SK-N-SH treated with all-trans-retinoic acid at 6 μM for 48 hours (cell line): ENCODE results near the gene HPCAL1.

Source experiments
- ATAC-seq: fragments of 200-7000 bp; cut with Tn5 transposase; 3 replicates; pipeline ENCODE4 v1.9.1; 2020; ENCODE audit warnings: mild to moderate bottlenecking, moderate library complexity
- ARNTL ChIP-seq: fragments of 450-650 bp; formaldehyde crosslinking; IDR thresholded peaks from 2 replicates; pipeline ENCODE4 v1.5.0; 2020; ENCODE audit warnings: low read depth, mild to moderate bottlenecking, moderate library complexity, borderline replicate concordance
- BACH2 ChIP-seq: fragments of 250-450 bp; sonication (Bioruptor Pico); IDR thresholded peaks from 2 replicates; pipeline ENCODE4 v1.9.0; 2021; ENCODE audit warnings: mild to moderate bottlenecking, borderline replicate concordance
- CREB5 ChIP-seq: fragments of 250-450 bp; sonication (Bioruptor Pico); IDR thresholded peaks from 2 replicates; pipeline ENCODE4 v1.5.1; 2020; ENCODE audit warnings: low read depth, mild to moderate bottlenecking, moderate library complexity
- CSDC2 ChIP-seq: fragments of 250-450 bp; sonication (Bioruptor Pico); IDR thresholded peaks from 2 replicates; pipeline ENCODE4 v1.5.0; 2020; ENCODE audit warnings: mild to moderate bottlenecking, moderate library complexity
- CSRNP3 ChIP-seq: fragments of 250-450 bp; sonication (Bioruptor Pico); IDR thresholded peaks from 2 replicates; pipeline ENCODE4 v1.5.1; 2021; ENCODE audit warnings: mild to moderate bottlenecking, moderate library complexity
- ESRRG ChIP-seq: fragments of 250-450 bp; sonication (Bioruptor Pico); IDR thresholded peaks from 2 replicates; pipeline ENCODE4 v1.6.1; 2021; ENCODE audit warnings: mild to moderate bottlenecking
- GLIS3 ChIP-seq: fragments of 250-450 bp; sonication (Bioruptor Pico); IDR thresholded peaks from 2 replicates; pipeline ENCODE4 v1.5.0; 2020; ENCODE audit warnings: mild to moderate bottlenecking, moderate library complexity
- ISL1 ChIP-seq: fragments of 250-450 bp; sonication (Bioruptor Pico); IDR thresholded peaks from 2 replicates; pipeline ENCODE4 v2.1.2; 2022; ENCODE audit warnings: mild to moderate bottlenecking, moderate library complexity
- OSR1 ChIP-seq: fragments of 250-450 bp; sonication (Bioruptor Pico); IDR thresholded peaks from 2 replicates; pipeline ENCODE4 v1.8.0; 2022; ENCODE audit warnings: moderate library complexity, mild to moderate bottlenecking, inconsistent platforms
- PATZ1 ChIP-seq: fragments of 250-450 bp; sonication (Bioruptor Pico); IDR thresholded peaks from 2 replicates; pipeline ENCODE4 v1.8.0; 2020; ENCODE audit warnings: mild to moderate bottlenecking, moderate library complexity, borderline replicate concordance
- POU6F1 ChIP-seq: fragments of 250-450 bp; sonication (Bioruptor Pico); IDR thresholded peaks from 2 replicates; pipeline ENCODE4 v1.8.0; 2021; ENCODE audit warnings: low read depth, mild to moderate bottlenecking, moderate library complexity, borderline replicate concordance
- PPARA ChIP-seq: fragments of 250-450 bp; sonication (Bioruptor Pico); IDR thresholded peaks from 2 replicates; pipeline ENCODE4 v1.5.0; 2020; ENCODE audit warnings: mild to moderate bottlenecking, borderline replicate concordance
- RARB ChIP-seq: fragments of 250-450 bp; sonication (Bioruptor Pico); IDR thresholded peaks from 2 replicates; pipeline ENCODE4 v1.8.0; 2021; ENCODE audit warnings: mild to moderate bottlenecking, moderate library complexity
- SNAI2 ChIP-seq: fragments of 250-450 bp; sonication (Bioruptor Pico); IDR thresholded peaks from 2 replicates; pipeline ENCODE4 v1.5.0; 2020; ENCODE audit warnings: mild to moderate bottlenecking, moderate library complexity
- TOX ChIP-seq: fragments of 250-450 bp; sonication (Bioruptor Pico); IDR thresholded peaks from 2 replicates; pipeline ENCODE4 v1.8.0; 2021; ENCODE audit warnings: mild to moderate bottlenecking, moderate library complexity, borderline replicate concordance
- TSHZ2 ChIP-seq: fragments of 250-450 bp; sonication (Bioruptor Pico); IDR thresholded peaks from 2 replicates; pipeline ENCODE4 v1.5.0; 2020; ENCODE audit warnings: mild to moderate bottlenecking, moderate library complexity
- ZFP3 ChIP-seq: fragments of 250-450 bp; sonication (Bioruptor Pico); IDR thresholded peaks from 2 replicates; pipeline ENCODE4 v1.5.0; 2020; ENCODE audit warnings: mild to moderate bottlenecking, moderate library complexity
- ZFP30 ChIP-seq: fragments of 450-650 bp; formaldehyde crosslinking; IDR thresholded peaks from 2 replicates; pipeline ENCODE4 v1.5.0; 2022; ENCODE audit warnings: mild to moderate bottlenecking, moderate library complexity
- ZNF565 ChIP-seq: fragments of 450-650 bp; formaldehyde crosslinking; conservative IDR thresholded peaks from 2 replicates; pipeline ENCODE4 v1.5.0; 2020; ENCODE audit warnings: low read depth, mild to moderate bottlenecking, moderate library complexity
- ZNF70 ChIP-seq: fragments of 450-650 bp; formaldehyde crosslinking; IDR thresholded peaks from 2 replicates; pipeline ENCODE4 v1.5.0; 2020; ENCODE audit warnings: mild to moderate bottlenecking, moderate library complexity
- ZNF8 ChIP-seq: fragments of 450-650 bp; formaldehyde crosslinking; IDR thresholded peaks from 2 replicates; pipeline ENCODE4 v1.5.0; 2020; ENCODE audit warnings: mild to moderate bottlenecking, moderate library complexity

The HPCAL1 gene

GRCh38 chr2:10396464-10396863, 93.8 kb downstream of the HPCAL1 start:
- ATAC-seq, result no peak
- TF ChIP-seq TSHZ2 (CRISPR knock-in tag) (no peak), ZNF70 (CRISPR knock-in tag) (no peak), ISL1 (CRISPR knock-in tag) (no peak), OSR1 (CRISPR knock-in tag) (no peak), ZNF565 (CRISPR knock-in tag) (no peak), PPARA (CRISPR knock-in tag) (no peak), CSDC2 (no peak), ARNTL (CRISPR knock-in tag) (no peak), POU6F1 (no peak), PATZ1 (CRISPR knock-in tag) (no peak), BACH2 (CRISPR knock-in tag) (no peak), TOX (no peak), CSRNP3 (CRISPR knock-in tag) (no peak), RARB (CRISPR knock-in tag) (no peak)

GRCh38 chr2:10397297-10397875, 94.7 kb downstream of the HPCAL1 start:
- no peak for TF ChIP-seq GLIS3 (CRISPR knock-in tag)
- TF ChIP-seq ISL1 (CRISPR knock-in tag), result no peak
- no peak for TF ChIP-seq ZNF70 (CRISPR knock-in tag)
- no peak for TF ChIP-seq ARNTL (CRISPR knock-in tag)
- TF ChIP-seq PATZ1 (CRISPR knock-in tag), result no peak
- TF ChIP-seq ZFP3 (CRISPR knock-in tag), result no peak
- TF ChIP-seq ZNF8 (CRISPR knock-in tag), result no peak
- no peak for TF ChIP-seq RARB (CRISPR knock-in tag)
- TF ChIP-seq OSR1 (CRISPR knock-in tag), result no peak
- no peak for TF ChIP-seq CREB5 (CRISPR knock-in tag)
- TF ChIP-seq ZNF565 (CRISPR knock-in tag), result no peak
- TF ChIP-seq ZFP30 (CRISPR knock-in tag), result no peak
- no peak for TF ChIP-seq SNAI2
- no peak for TF ChIP-seq ESRRG
- no peak for TF ChIP-seq CSRNP3 (CRISPR knock-in tag)
- no peak for ATAC-seq
